H1 (cell line): ENCODE results near the gene TMEM144.

ENCODE experiments used
- CHD1 ChIP-seq: IDR thresholded peaks from 2 replicates; pipeline ENCODE4 v1.6.1; 2012; ENCODE audit warnings: low read depth, low read length, improper control_type of control experiment
- CREB1 ChIP-seq: IDR thresholded peaks from 2 replicates; pipeline ENCODE4 v1.6.1; 2012; ENCODE audit warnings: inconsistent platforms
- EP300 ChIP-seq, 2 experiments: IDR thresholded peaks; 1 replicate in 1 of 2; 2 replicates in 1 of 2; pipeline ENCODE4 v1.6.1; 2011 to 2012; ENCODE audit warnings: low read depth in 2 of 2, low read length in 2 of 2, mild to moderate bottlenecking in 2 of 2, borderline replicate concordance in 1 of 2, inconsistent platforms in 1 of 2, moderate library complexity in 1 of 2
- EZH2 ChIP-seq: fragments of 200-600 bp; sonication (generic); IDR thresholded peaks from 2 replicates; pipeline ENCODE4 v1.7.1; 2012; ENCODE audit warnings: low read depth, mild to moderate bottlenecking, moderate library complexity, low read length, inconsistent platforms; ENCODE audit not compliant: severe bottlenecking
- GABPA ChIP-seq: IDR thresholded peaks from 2 replicates; pipeline ENCODE4 v1.6.1; 2011; ENCODE audit warnings: mild to moderate bottlenecking, low read length, moderate library complexity, borderline replicate concordance; ENCODE audit not compliant: insufficient read depth
- POLR2A ChIP-seq, 2 experiments: IDR thresholded peaks; 1 replicate in 1 of 2; 2 replicates in 1 of 2; pipeline ENCODE4 v1.6.1; 2011; ENCODE audit warnings: low read depth in 2 of 2, low read length in 2 of 2, mild to moderate bottlenecking in 2 of 2; ENCODE audit errors: control extremely low read depth in 1 of 2
- POLR2AphosphoS5 ChIP-seq: IDR thresholded peaks from 2 replicates; pipeline ENCODE4 v1.6.1; 2011; ENCODE audit warnings: low read depth, low read length
- RAD21 ChIP-seq, 2 experiments: IDR thresholded peaks in 1 of 2; conservative IDR thresholded peaks in 1 of 2; 2 replicates each; pipeline ENCODE4 v1.6.1; 2011; ENCODE audit warnings: low read depth in 2 of 2, low read length in 2 of 2, improper control_type of control experiment in 1 of 2, inconsistent platforms in 1 of 2, mild to moderate bottlenecking in 1 of 2, moderate library complexity in 1 of 2
- RFX5 ChIP-seq: IDR thresholded peaks from 2 replicates; pipeline ENCODE4 v1.6.1; 2011; ENCODE audit warnings: low read depth, low read length, improper control_type of control experiment, borderline replicate concordance
- RNF2 ChIP-seq: fragments of 200-900, 300-1000 bp; sonication (generic); IDR thresholded peaks from 2 replicates; pipeline ENCODE4 v1.7.1; 2016; ENCODE audit warnings: borderline replicate concordance, low read depth, mild to moderate bottlenecking, antibody characterized with exemption, low read length; ENCODE audit not compliant: poor library complexity, severe bottlenecking; ENCODE audit errors: missing control alignments
- SAP30 ChIP-seq: fragments of 300-600 bp; sonication (generic); IDR thresholded peaks from 2 replicates; pipeline ENCODE4 v1.7.1; 2012; ENCODE audit warnings: low read length, moderate library complexity, mild to moderate bottlenecking, inconsistent platforms; ENCODE audit not compliant: insufficient read depth, insufficient replicate concordance
- SIX5 ChIP-seq: IDR thresholded peaks from 2 replicates; pipeline ENCODE4 v1.6.1; 2011; ENCODE audit warnings: mild to moderate bottlenecking, low read depth, low read length
- SRF ChIP-seq: IDR thresholded peaks from 2 replicates; pipeline ENCODE4 v1.6.1; 2011; ENCODE audit warnings: mild to moderate bottlenecking, low read depth, low read length, moderate library complexity
- TF ChIP-seq, protein P1 (sequence below), 3 experiments: IDR thresholded peaks; 1 replicate in 2 of 3; 2 replicates in 1 of 3; pipeline versions ENCODE4 v1.5.1 to v1.6.1; 2011; ENCODE audit warnings: low read length in 3 of 3, mild to moderate bottlenecking in 3 of 3, inconsistent platforms in 2 of 3, low read depth in 1 of 3, moderate library complexity in 1 of 3; ENCODE audit not compliant: insufficient read depth in 1 of 3; ENCODE audit errors: control extremely low read depth in 1 of 3

GRCh38 chr4:158290912-158291311 lies 80.6 kb downstream of the TMEM144 start:
- TF ChIP-seq RAD21 (IDR thresholded peaks at IDR 0.05 in 1 of 2, conservative IDR thresholded peaks at IDR 0.05 in 1 of 2; ENCODE audit: low read depth in 2 of 2, low read length in 2 of 2) (no peak), SAP30 (no peak), GABPA (no peak), CHD1 (no peak), POLR2A (IDR thresholded peaks at IDR 0.05; ENCODE audit: control extremely low read depth in 1 of 2, low read depth in 2 of 2, low read length in 2 of 2) (no peak), CREB1 (no peak), RNF2 (no peak), EZH2 (no peak), POLR2AphosphoS5 (no peak), EP300 (IDR thresholded peaks at IDR 0.05; ENCODE audit: borderline replicate concordance in 1 of 2, low read depth in 2 of 2, low read length in 2 of 2) (no peak), RFX5 (no peak), SIX5 (no peak), SRF (no peak)
- TF ChIP-seq, protein P1, sequence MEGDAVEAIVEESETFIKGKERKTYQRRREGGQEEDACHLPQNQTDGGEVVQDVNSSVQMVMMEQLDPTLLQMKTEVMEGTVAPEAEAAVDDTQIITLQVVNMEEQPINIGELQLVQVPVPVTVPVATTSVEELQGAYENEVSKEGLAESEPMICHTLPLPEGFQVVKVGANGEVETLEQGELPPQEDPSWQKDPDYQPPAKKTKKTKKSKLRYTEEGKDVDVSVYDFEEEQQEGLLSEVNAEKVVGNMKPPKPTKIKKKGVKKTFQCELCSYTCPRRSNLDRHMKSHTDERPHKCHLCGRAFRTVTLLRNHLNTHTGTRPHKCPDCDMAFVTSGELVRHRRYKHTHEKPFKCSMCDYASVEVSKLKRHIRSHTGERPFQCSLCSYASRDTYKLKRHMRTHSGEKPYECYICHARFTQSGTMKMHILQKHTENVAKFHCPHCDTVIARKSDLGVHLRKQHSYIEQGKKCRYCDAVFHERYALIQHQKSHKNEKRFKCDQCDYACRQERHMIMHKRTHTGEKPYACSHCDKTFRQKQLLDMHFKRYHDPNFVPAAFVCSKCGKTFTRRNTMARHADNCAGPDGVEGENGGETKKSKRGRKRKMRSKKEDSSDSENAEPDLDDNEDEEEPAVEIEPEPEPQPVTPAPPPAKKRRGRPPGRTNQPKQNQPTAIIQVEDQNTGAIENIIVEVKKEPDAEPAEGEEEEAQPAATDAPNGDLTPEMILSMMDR (IDR thresholded peaks at IDR 0.05; ENCODE audit: control extremely low read depth in 1 of 3, insufficient read depth in 1 of 3, low read depth in 1 of 3, low read length in 3 of 3) = no peak
